VCaP (cell line): ENCODE measurements around the gene ANKRD11.

Source experiments
- H3K27ac ChIP-seq: fragments of 450-650 bp; 2 replicates; pipeline ENCODE4 v1.5.1; 2017
- TF ChIP-seq, protein P1 (sequence below): fragments of 450-650 bp; conservative IDR thresholded peaks from 2 replicates; pipeline ENCODE4 v1.5.1; 2017; ENCODE audit warnings: mild to moderate bottlenecking, moderate library complexity

ANKRD11 gene

DNA sequence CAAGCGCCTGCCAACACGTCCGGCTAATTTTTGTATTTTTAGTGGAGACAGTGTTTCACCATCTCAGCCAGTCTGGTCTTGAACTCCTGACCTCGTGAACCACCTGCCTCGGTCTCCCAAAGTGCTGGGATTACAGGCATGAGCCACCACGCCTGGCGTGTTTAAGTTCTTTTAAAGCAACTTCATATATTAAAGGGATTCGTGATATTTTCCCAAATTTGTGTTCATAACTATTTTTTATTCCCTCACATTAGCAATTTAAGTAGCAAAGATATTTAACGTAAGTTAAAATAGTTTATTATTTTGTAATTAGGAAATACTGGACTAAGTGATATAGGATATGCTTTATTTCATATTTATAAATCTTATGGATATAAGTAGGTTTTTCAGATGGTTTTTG lies 22.1 kb upstream of the ANKRD11 start:
- no peak overlapping the region for H3K27ac ChIP-seq
- TF ChIP-seq, protein P1, sequence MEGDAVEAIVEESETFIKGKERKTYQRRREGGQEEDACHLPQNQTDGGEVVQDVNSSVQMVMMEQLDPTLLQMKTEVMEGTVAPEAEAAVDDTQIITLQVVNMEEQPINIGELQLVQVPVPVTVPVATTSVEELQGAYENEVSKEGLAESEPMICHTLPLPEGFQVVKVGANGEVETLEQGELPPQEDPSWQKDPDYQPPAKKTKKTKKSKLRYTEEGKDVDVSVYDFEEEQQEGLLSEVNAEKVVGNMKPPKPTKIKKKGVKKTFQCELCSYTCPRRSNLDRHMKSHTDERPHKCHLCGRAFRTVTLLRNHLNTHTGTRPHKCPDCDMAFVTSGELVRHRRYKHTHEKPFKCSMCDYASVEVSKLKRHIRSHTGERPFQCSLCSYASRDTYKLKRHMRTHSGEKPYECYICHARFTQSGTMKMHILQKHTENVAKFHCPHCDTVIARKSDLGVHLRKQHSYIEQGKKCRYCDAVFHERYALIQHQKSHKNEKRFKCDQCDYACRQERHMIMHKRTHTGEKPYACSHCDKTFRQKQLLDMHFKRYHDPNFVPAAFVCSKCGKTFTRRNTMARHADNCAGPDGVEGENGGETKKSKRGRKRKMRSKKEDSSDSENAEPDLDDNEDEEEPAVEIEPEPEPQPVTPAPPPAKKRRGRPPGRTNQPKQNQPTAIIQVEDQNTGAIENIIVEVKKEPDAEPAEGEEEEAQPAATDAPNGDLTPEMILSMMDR: no peak

DNA sequence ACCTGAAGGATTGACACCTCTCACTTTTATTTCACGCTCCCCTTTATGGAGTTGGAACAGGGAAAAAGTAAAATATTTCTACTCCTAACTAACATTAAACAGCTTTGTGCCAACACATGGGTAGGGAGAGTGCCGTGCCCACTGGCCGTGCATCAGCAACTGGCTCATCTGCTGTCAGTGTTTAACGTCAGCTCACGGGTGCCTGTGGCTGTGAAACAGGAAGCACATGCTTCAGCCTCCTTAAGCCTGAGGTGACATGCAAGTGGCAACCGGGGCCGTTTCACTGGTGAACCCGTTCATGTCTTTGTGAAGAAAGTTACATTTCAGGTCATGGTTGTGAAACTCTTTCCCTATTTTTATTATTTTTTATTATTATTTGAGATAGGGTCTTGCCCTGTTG lies 21.0 kb upstream of the ANKRD11 start:
- H3K27ac ChIP-seq: no peak overlapping the region
- TF ChIP-seq, protein P1: no peak

DNA sequence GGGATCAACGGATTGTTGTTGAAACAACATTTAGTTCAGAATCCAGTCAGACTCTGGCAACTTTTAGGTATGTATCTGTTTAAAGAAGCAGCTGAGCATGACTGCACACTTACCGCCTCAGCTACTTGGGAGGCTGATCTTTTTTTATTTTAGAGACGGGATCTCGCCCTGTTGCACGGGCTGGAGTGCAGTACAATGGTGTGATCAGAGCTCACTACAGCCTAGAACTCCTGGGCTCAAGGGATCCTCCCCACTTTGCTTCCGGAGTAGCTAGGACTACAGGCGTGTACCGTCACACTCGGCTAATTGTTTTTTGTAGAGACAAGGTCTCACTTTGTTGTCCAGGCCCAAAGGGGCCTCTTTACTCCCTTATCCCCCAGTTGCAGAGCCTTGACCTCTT lies 20.2 kb upstream of the ANKRD11 start:
- TF ChIP-seq, protein P1: no peak
- H3K27ac ChIP-seq: no peak overlapping the region

DNA sequence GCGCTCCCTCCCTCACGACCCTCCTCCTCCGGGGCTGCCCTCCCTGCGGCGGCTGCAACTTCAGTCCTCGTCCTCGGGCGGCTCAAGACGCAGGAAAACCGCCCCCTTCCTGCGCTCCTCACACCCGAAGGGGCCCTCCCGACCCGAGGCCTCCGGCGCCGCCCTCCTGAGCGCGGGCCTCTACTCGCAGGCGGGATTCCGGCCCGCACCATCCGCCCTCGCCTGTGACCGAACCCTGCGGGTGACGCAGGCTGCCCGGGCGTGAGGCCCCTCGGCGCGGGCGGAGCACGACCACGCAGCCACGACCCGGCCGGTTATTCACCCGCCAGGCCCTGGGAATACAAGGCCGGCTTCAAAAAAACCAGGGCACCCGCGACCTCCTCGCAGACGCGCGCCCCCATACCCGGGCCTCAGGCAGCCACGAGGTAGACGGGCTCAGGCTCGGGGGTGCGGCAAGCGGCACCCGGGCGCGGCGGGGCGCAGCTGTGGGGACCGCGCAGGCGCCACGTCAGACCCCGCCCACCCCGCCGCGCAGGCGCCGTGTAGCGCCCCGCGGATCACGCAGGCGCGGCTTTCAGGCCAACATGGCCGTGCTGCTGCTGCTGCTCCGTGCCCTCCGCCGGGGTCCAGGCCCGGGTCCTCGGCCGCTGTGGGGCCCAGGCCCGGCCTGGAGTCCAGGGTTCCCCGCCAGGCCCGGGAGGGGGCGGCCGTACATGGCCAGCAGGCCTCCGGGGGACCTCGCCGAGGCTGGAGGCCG lies 17.7 kb upstream of the ANKRD11 start, which contains the start of gene SPG7:
Gene SPG7 (plus strand): TSS at position 570 of the 757 bp plus-strand sequence. CDS start 15 bp downstream, at position 585.
- peak within 1 kb of the TSS; percentile 65 for H3K27ac ChIP-seq
- TF ChIP-seq, protein P1: no peak

DNA sequence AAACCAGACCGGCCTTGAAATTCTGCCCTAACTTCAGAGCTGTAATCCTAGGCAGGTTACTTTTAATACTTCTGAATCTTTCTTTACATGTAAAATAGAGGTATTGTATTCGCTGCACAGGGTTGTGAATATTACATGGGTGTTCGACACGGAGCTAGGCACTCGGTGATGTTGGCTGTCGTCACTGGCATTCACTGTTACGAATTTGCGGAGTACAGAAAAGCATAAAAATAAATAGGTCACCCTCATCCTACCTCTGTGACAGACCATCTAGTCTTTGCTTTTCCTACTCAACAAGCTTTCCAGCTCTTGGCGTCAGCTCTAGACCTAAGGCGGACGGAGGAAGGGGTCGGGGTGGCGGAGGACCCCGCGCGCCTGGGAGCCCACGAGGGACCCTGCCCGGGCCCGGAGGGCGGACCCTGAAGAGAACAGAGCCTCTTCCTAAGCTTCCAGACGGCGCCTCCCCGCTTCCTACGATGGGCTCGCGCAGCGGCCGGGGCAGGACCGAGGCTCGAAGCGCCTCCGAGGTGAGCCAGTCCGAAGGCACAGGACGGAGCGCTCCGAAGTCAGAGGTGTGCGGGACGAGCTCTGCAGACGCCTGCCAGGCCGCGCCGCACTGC lies 17.0 kb upstream of the ANKRD11 start:
- TF ChIP-seq, protein P1: no peak
- peak overlapping the region; percentile 65 for H3K27ac ChIP-seq

DNA sequence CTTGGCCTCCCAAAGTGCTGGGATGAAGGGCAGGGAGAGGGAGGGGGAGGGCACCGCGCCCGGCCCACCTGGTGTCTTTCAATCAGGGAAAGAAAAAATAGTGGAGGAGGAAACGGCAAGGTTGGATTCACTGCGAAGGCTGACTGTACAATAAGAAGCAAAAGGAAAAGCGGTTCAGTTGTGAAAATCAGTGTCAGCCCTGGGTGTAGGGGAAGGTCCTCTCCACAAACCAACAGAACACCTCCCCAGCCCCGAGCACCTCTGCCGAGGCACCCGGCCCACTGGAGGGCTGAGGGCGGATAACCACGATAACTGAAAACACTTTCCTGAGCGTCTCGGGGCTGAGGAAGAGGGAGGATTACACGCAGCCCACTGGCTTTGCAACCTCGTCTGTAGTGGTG lies 16.4 kb upstream of the ANKRD11 start:
- H3K27ac ChIP-seq: no peak overlapping the region

DNA sequence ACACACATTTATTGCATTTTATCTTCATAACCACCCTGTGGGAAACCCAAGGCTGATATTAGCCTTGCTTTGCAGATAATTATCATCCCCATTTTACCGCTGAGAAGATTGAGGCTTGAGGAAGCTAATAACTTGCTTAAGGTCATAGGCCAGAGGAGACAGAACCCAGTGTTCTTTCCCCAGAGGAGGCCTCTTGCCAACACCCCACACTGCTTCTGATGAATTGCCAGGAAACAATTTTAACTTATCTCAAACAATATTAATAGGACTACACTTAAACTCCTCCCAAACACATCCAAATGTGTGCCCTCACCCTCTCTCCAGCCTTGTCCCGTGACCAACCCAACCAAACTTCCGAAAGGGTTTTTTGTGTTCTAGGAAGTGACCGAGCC lies 15.7 kb upstream of the ANKRD11 start:
- no peak overlapping the region for H3K27ac ChIP-seq

More for the DNA sequence above, 16.4 kb upstream of the ANKRD11 start:
- TF ChIP-seq, protein P1: no peak

More for the DNA sequence above, 15.7 kb upstream of the ANKRD11 start:
- TF ChIP-seq, protein P1: no peak
